ENCODE measurements around the gene MRGPRX3. TPM values are rescaled to one million over a fixed set of nuclear protein-coding genes. Genes with fewer than 3 reads are reported as not detected.
A peak's percentile ranks its signal among the peaks of the same experiment; 100 is the strongest.
"Not testable (repeated sequence)": the region's sequence is repeated elsewhere in the genome, so short reads cannot be mapped to it uniquely, and the experiment has no call there.

Gene MRGPRX3
- polyA plus RNA-seq, 2 of the 4 experiments (the other 2 are of a cell fraction): not detected

- H3K4me2 ChIP-seq: peak overlapping the region; percentile 24; the same call in 1 of the 3 replicates
- TF ChIP-seq MAX (IDR thresholded peaks at IDR 0.05) (peak; percentile 26; the same call in 1 of the 2 replicates), E2F6 (IDR thresholded peaks at IDR 0.05; ENCODE audit: borderline replicate concordance, low read depth) (no peak), RAD21 (conservative IDR thresholded peaks at IDR 0.05 in 1 of 2, IDR thresholded peaks at IDR 0.05 in 1 of 2) (peak; percentile 83 to 88), CTCF (IDR thresholded peaks at IDR 0.05) (peak; percentile 89), SMC3 (IDR thresholded peaks at IDR 0.05) (peak; percentile 63)
- 1% methylated on average over 9 of the region's 9 CpGs for WGBS (ENCODE audit: missing lambda C conversion rate)
- ChIA-PET POLR2A (interaction anchor here (0.9 to 1.5 kb wide), 2 partner anchors 9 to 606 kb away, joined by 3 to 9 read pairs; partner anchors contain the start of gene SAAL1), CTCF (interaction anchor here (0.6 to 3.3 kb wide), 105 partner anchors 8 to 1599 kb away, joined by 3 to 64 read pairs (median 4); partner anchors contain the start of genes GTF2H1, HPS5, MRGPRX3 and SAAL1)
- DNase-seq (ENCODE audit: low read depth in 1 of 2, low spot score in 1 of 2): peak; percentile 72 to 75
- no peak overlapping the region for H3K4me3 ChIP-seq
- FAIRE-seq: no peak
- H3K4me1 ChIP-seq: no peaks in the 10 kb centered on the region
- ATAC-seq: peak; percentile 91 to 97
- H3K27ac ChIP-seq: no peak overlapping the region
- no peaks in the 10 kb centered on the region for H3K9me3 ChIP-seq
Observed at GRCh38 chr11:18115360-18116127, 16.8 kb upstream of the MRGPRX3 start.

- FAIRE-seq; CTCF ChIA-PET; H3K4me1 ChIP-seq; H3K4me2 ChIP-seq; ATAC-seq; DNase-seq (ENCODE audit: low read depth in 1 of 2, low spot score in 1 of 2); H3K9me3 ChIP-seq; H3K27ac ChIP-seq; H3K4me3 ChIP-seq; POLR2A ChIA-PET: not testable (repeated sequence)
- 30% methylated on average over 14 of the region's 20 CpGs for WGBS (ENCODE audit: missing lambda C conversion rate)
Observed at GRCh38 chr11:18121331-18121828, 11.0 kb upstream of the MRGPRX3 start.

- H3K9me3 ChIP-seq: peaks cover 14% of the 10 kb centered on the region
- H3K4me3 ChIP-seq; H3K4me2 ChIP-seq; FAIRE-seq; POLR2A ChIA-PET; CTCF ChIA-PET; DNase-seq (ENCODE audit: low read depth in 1 of 2, low spot score in 1 of 2); ATAC-seq; H3K4me1 ChIP-seq; H3K27ac ChIP-seq: not testable (repeated sequence)
- WGBS (ENCODE audit: missing lambda C conversion rate): 48% methylated on average over 4 of the region's 4 CpGs
Observed at GRCh38 chr11:18131115-18131514, 1.3 kb upstream of the MRGPRX3 start.

- Histone ChIP-seq H3K4me2 (no peak overlapping the region), H3K4me1 (no peaks in the 10 kb centered on the region), H3K9me3 (no peaks in the 10 kb centered on the region; the same call in 2 of the 3 replicates), H3K27ac (no peak overlapping the region), H3K4me3 (no peak overlapping the region)
- FAIRE-seq (no peak), ATAC-seq (no peak), DNase-seq (ENCODE audit: low read depth in 1 of 2, low spot score in 1 of 2) (no peak)
- WGBS (ENCODE audit: missing lambda C conversion rate): 33% methylated on average over 2 of the region's 2 CpGs
- TF ChIP-seq ZC3H11A (IDR thresholded peaks at IDR 0.05) (no peak), NPAS2 (CRISPR knock-in tag; IDR thresholded peaks at IDR 0.05; ENCODE audit: borderline replicate concordance) (no peak), RAD21 (conservative IDR thresholded peaks at IDR 0.05 in 1 of 2, IDR thresholded peaks at IDR 0.05 in 1 of 2) (no peak), CTCF (IDR thresholded peaks at IDR 0.05) (no peak), BCL3 (IDR thresholded peaks at IDR 0.05) (no peak), KDM5A (IDR thresholded peaks at IDR 0.05) (no peak), JUN (IDR thresholded peaks at IDR 0.05) (no peak), HMGXB4 (CRISPR knock-in tag; IDR thresholded peaks at IDR 0.05; ENCODE audit: borderline replicate concordance) (no peak), HEYL (CRISPR knock-in tag; IDR thresholded peaks at IDR 0.05) (no peak), BHLHE40 (IDR thresholded peaks at IDR 0.05; ENCODE audit: low read depth, low read length) (no peak), KDM1A (IDR thresholded peaks at IDR 0.05; ENCODE audit: low read depth) (no peak)
- CTCF ChIA-PET: interaction anchor here (1.0 kb wide), 1 partner anchor 20 kb away, joined by 3 read pairs; no protein-coding TSS in a partner anchor
- POLR2A ChIA-PET: no interaction called here
Observed at GRCh38 chr11:18135308-18135707, 2.9 kb downstream of the MRGPRX3 start.
